GM18508 (cell line): ENCODE measurements around the gene SUMO2.
"Not testable (repeated sequence)": the region's sequence is repeated elsewhere in the genome, so short reads cannot be mapped to it uniquely, and the experiment has no call there.

Experiments
- ATAC-seq: cut with Tn5 transposase; IDR thresholded peaks from one replicate; pipeline ENCODE4 v1.9.1; 2021; ENCODE audit warnings: moderate number of reproducible peaks; ENCODE audit not compliant: insufficient read depth, unreplicated experiment

Gene SUMO2

GRCh38 chr17:75182569-75183436 is at the start of gene SUMO2:
TSS of gene SUMO2 (minus strand) at chr17:75182959. CDS start at chr17:75182834, 125 bp downstream.
- ATAC-seq = peak; percentile 45

GRCh38 chr17:75231741-75232464 is 49.1 kb upstream of the SUMO2 start:
- ATAC-seq = no peak

- ATAC-seq = no peak
Measured at GRCh38 chr17:75231071-75231470, 48.3 kb upstream of the SUMO2 start.

- no peak for ATAC-seq
Measured at GRCh38 chr17:75228847-75229246, 46.1 kb upstream of the SUMO2 start.

- no peak for ATAC-seq
Measured at GRCh38 chr17:75228305-75228704, 45.5 kb upstream of the SUMO2 start.

- ATAC-seq = no peak
Measured at GRCh38 chr17:75227729-75228128, 45.0 kb upstream of the SUMO2 start.

GRCh38 chr17:75225016-75225415 is 42.3 kb upstream of the SUMO2 start:
- ATAC-seq = no peak

GRCh38 chr17:75219815-75220214 is 37.1 kb upstream of the SUMO2 start:
- no peak for ATAC-seq

GRCh38 chr17:75218131-75218530 is 35.4 kb upstream of the SUMO2 start:
- no peak for ATAC-seq

- ATAC-seq = no peak
Measured at GRCh38 chr17:75209061-75209460, 26.3 kb upstream of the SUMO2 start.

GRCh38 chr17:75208161-75208560 is 25.4 kb upstream of the SUMO2 start:
- no peak for ATAC-seq

GRCh38 chr17:75207760-75208159 is 25.0 kb upstream of the SUMO2 start:
- no peak for ATAC-seq

- not testable (repeated sequence) for ATAC-seq
Measured at GRCh38 chr17:75207050-75207407, 24.3 kb upstream of the SUMO2 start.

GRCh38 chr17:75205793-75206163 is 23.0 kb upstream of the SUMO2 start:
- ATAC-seq = no peak

GRCh38 chr17:75205037-75205792 is 22.5 kb upstream of the SUMO2 start, which contains the start of gene NUP85:
TSS of gene NUP85 (plus strand) at chr17:75205679. CDS start at chr17:75205762, 83 bp downstream.
- no peak for ATAC-seq

- ATAC-seq = no peak
Measured at GRCh38 chr17:75199886-75200618, 17.3 kb upstream of the SUMO2 start.

GRCh38 chr17:75194879-75195278 is 12.1 kb upstream of the SUMO2 start:
- ATAC-seq = no peak

GRCh38 chr17:75191584-75191983 is 8.8 kb upstream of the SUMO2 start:
- no peak for ATAC-seq

GRCh38 chr17:75188614-75189013 is 5.9 kb upstream of the SUMO2 start:
- no peak for ATAC-seq
